Measurements from ENCODE around the gene TLR8. TPM values are rescaled to one million over a fixed set of nuclear protein-coding genes. Genes with fewer than 3 reads are reported as not detected.

TLR8 gene
- total RNA-seq, 2 experiments from 2014 or later, result not detected

DNA sequence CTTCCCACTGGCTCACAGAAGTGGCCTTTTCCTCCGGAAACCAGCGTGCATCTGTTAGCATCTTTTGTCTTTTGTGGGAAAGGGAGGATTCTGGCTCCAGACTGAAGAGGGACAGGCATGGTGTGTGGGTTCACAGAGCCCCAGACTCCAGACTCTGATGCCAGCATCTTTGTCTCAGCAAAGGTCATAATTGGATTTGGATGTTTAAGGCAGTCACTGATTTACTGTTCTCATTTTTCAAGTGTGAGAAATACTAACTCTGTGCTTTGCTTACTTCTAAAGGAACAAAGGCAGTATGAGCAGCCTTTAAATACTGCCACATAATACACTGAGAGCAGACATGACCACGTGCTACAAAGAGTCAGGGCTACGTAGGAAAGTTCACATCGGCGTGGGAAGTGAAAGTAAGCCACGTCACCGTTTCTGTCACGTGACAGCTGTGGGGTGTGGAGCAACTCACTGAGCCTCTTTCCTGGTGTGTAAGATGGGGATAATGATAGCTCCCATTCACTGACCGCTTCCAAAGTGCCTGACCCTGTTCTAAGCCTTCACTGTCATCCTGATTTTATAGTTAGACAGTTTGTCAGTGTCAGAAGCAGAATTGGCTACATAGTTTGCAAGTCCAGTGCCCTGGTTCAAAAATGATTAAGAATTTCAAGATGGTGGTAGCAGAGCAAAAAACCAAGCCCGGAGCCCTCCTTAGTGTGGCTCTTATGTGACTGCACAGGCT, 43.7 kb downstream of the TLR8 start:
- Histone ChIP-seq H3K9me3 (ENCODE audit: low read length) (no peaks in the 10 kb centered on the region), H3K4me2 (ENCODE audit: low read length) (peak overlapping the region; percentile 81), H2AFZ (ENCODE audit: low read length) (peak overlapping the region; percentile 78; the same call in 1 of the 2 replicates), H3K9me2 (ENCODE audit: insufficient read depth, low read length) (no peaks in the 10 kb centered on the region), H3K36me3 (ENCODE audit: insufficient read depth, low read length) (no peaks in the 10 kb centered on the region), H4K20me1 (ENCODE audit: insufficient read depth, low read length) (no peaks in the 10 kb centered on the region), H3K4me3 (ENCODE audit: low read depth, low read length, poor library complexity, severe bottlenecking) (peak overlapping the region; percentile 33), H3K27ac (ENCODE audit: low read depth, low read length, poor library complexity, severe bottlenecking) (peak overlapping the region; percentile 73), H3K79me2 (ENCODE audit: insufficient read depth, low read depth, low read length) (no peaks in the 10 kb centered on the region), H3K4me1 (ENCODE audit: insufficient read depth, low read length, poor library complexity, severe bottlenecking) (peaks cover 81% of the 10 kb centered on the region)
- BruUV-seq (replicated peaks), result no TSS peak
- intact Hi-C loops (cut with micrococcal nuclease; ENCODE audit: unreplicated experiment), result loop anchor here (1.0 to 10.0 kb wide), 5 partner anchors 50 to 415 kb away; no protein-coding TSS in a partner anchor
- POLR2A ChIA-PET, result interaction anchor here (0.7 to 3.5 kb wide), 17 partner anchors 21 to 541 kb away, joined by 3 to 17 read pairs (median 4); partner anchors contain the start of genes PRPS2 and TMSB4X
- no peak for TF ChIP-seq EZH2phosphoT487 (IDR thresholded peaks at IDR 0.05; ENCODE audit: borderline replicate concordance, low read depth, low read length)
- TF ChIP-seq, protein P1, sequence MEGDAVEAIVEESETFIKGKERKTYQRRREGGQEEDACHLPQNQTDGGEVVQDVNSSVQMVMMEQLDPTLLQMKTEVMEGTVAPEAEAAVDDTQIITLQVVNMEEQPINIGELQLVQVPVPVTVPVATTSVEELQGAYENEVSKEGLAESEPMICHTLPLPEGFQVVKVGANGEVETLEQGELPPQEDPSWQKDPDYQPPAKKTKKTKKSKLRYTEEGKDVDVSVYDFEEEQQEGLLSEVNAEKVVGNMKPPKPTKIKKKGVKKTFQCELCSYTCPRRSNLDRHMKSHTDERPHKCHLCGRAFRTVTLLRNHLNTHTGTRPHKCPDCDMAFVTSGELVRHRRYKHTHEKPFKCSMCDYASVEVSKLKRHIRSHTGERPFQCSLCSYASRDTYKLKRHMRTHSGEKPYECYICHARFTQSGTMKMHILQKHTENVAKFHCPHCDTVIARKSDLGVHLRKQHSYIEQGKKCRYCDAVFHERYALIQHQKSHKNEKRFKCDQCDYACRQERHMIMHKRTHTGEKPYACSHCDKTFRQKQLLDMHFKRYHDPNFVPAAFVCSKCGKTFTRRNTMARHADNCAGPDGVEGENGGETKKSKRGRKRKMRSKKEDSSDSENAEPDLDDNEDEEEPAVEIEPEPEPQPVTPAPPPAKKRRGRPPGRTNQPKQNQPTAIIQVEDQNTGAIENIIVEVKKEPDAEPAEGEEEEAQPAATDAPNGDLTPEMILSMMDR (conservative IDR thresholded peaks at IDR 0.05; ENCODE audit: low read length), result no peak
- CTCF ChIA-PET (ENCODE audit: unreplicated experiment), result interaction anchor here (1.1 to 3.7 kb wide), 4 partner anchors 125 to 538 kb away, joined by 3 to 12 read pairs (median 4); no protein-coding TSS in a partner anchor
- peak; percentile 84 for DNase-seq (ENCODE audit: low spot score)

DNA sequence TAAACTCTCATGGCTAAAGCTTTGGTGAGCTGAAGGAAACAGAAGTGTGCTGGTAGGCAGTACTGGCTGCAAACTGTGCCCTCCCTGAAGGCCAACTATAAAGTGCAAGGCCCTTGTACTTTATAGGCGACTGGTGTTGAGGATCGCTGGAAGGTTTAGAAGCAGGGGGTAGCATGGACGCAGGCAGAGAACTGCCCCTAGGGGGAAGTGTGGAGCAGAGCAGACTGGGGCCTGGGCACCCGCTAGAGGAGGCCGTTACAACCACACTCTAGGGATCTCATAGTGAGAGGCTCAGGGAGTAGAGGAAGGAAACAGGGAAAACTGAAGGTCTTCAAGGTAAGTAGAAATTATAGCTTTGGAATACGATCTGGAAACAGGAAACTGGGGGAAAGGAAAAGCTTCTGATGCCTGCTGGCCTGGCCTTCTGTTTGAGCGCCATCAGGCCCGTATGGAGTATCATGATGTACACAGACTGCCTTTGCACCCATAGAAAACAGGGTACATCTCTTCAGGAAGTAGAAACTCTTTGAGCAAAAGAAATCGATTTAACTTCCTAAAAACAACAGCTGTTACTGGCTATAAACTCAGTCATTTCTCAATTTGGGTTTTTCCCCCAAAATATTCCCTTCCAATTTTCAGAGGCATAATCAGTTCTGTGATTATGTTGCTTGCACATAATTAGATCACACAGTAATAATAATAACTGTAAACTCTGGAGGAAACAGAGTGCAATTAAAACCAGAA, 44.6 kb downstream of the TLR8 start:
- peak overlapping the region; percentile 81 for H3K4me2 ChIP-seq (ENCODE audit: low read length)
- H4K20me1 ChIP-seq (ENCODE audit: insufficient read depth, low read length), result no peaks in the 10 kb centered on the region
- H3K4me3 ChIP-seq (ENCODE audit: low read depth, low read length, poor library complexity, severe bottlenecking), result peak overlapping the region; percentile 44
- H3K27ac ChIP-seq (ENCODE audit: low read depth, low read length, poor library complexity, severe bottlenecking), result peak overlapping the region; percentile 73
- TSS peak; percentile 90 for BruUV-seq (replicated peaks)
- no peaks in the 10 kb centered on the region for H3K9me2 ChIP-seq (ENCODE audit: insufficient read depth, low read length)
- H3K36me3 ChIP-seq (ENCODE audit: insufficient read depth, low read length), result no peaks in the 10 kb centered on the region
- H2AFZ ChIP-seq (ENCODE audit: low read length), result peak overlapping the region; percentile 78; the same call in 1 of the 2 replicates
- TF ChIP-seq, protein P1 (conservative IDR thresholded peaks at IDR 0.05; ENCODE audit: low read length), result peak; percentile 85
- no peak for TF ChIP-seq EZH2phosphoT487 (IDR thresholded peaks at IDR 0.05; ENCODE audit: borderline replicate concordance, low read depth, low read length)
- intact Hi-C loops (cut with micrococcal nuclease; ENCODE audit: unreplicated experiment), result loop anchor here (1.0 to 2.0 kb wide), 4 partner anchors 22 to 134 kb away; no protein-coding TSS in a partner anchor
- CTCF ChIA-PET (ENCODE audit: unreplicated experiment), result interaction anchor here (0.8 to 3.7 kb wide), 7 partner anchors 57 to 537 kb away, joined by 3 to 12 read pairs (median 3); no protein-coding TSS in a partner anchor
- POLR2A ChIA-PET, result interaction anchor here (0.6 to 3.5 kb wide), 11 partner anchors 20 to 536 kb away, joined by 3 to 17 read pairs (median 5); partner anchors contain the start of genes PRPS2 and TMSB4X
- peak; percentile 84 for DNase-seq (ENCODE audit: low spot score)
- no peaks in the 10 kb centered on the region for H3K79me2 ChIP-seq (ENCODE audit: insufficient read depth, low read depth, low read length)
- peaks cover 91% of the 10 kb centered on the region for H3K4me1 ChIP-seq (ENCODE audit: insufficient read depth, low read length, poor library complexity, severe bottlenecking)
- no peaks in the 10 kb centered on the region for H3K9me3 ChIP-seq (ENCODE audit: low read length)

Data from OCI-LY7 (cell line).